ENCODE results near the gene CNN3. TPM values are rescaled to one million over a fixed set of nuclear protein-coding genes. Genes with fewer than 3 reads are reported as not detected.

CNN3 gene
- total RNA-seq, 2 experiments from 2014 or later, result 12.8 to 12.9 TPM

DNA sequence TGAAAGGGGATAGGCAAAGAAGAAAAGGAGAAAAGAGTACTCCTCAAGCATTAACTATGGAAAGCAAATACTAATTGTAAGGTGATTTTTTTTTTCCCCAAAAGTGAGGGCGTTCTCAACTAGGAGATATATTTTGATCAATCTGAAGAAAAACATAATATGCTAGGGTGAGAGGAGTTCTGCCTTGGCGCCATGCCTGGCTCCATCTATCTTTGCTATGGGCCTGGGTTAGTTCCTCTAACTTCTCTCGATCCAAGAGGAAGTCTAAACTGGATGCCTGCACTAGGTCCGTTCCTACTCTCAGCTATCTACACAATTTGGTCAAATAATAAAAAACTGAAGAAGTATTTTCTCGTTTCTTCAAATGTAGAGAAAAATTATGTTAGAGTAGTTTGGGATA lies 20.5 kb downstream of the CNN3 start:
- ChIA-PET POLR2A (no interaction called here), CTCF (no interaction called here)
- Mint-ChIP-seq H3K27me3 (no peaks in the 10 kb centered on the region), H3K27ac (no peak overlapping the region), H3K9me3 (no peaks in the 10 kb centered on the region), H3K4me1 (ENCODE audit: low read depth) (no peaks in the 10 kb centered on the region), H3K36me3 (ENCODE audit: low read depth) (no peaks in the 10 kb centered on the region), H3K4me3 (no peak overlapping the region)
- intact Hi-C loops (cut with micrococcal nuclease), result no loop called here
- TF ChIP-seq, protein P1, sequence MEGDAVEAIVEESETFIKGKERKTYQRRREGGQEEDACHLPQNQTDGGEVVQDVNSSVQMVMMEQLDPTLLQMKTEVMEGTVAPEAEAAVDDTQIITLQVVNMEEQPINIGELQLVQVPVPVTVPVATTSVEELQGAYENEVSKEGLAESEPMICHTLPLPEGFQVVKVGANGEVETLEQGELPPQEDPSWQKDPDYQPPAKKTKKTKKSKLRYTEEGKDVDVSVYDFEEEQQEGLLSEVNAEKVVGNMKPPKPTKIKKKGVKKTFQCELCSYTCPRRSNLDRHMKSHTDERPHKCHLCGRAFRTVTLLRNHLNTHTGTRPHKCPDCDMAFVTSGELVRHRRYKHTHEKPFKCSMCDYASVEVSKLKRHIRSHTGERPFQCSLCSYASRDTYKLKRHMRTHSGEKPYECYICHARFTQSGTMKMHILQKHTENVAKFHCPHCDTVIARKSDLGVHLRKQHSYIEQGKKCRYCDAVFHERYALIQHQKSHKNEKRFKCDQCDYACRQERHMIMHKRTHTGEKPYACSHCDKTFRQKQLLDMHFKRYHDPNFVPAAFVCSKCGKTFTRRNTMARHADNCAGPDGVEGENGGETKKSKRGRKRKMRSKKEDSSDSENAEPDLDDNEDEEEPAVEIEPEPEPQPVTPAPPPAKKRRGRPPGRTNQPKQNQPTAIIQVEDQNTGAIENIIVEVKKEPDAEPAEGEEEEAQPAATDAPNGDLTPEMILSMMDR (IDR thresholded peaks at IDR 0.05), result no peak
- DNase-seq (no peak), ATAC-seq (no peak)

GRCh38 chr1:94905207-94905606 lies 21.7 kb downstream of the CNN3 start:
- ATAC-seq (no peak), DNase-seq (no peak)
- Mint-ChIP-seq H3K4me1 (ENCODE audit: low read depth) (no peaks in the 10 kb centered on the region), H3K27me3 (no peaks in the 10 kb centered on the region), H3K27ac (no peak overlapping the region), H3K4me3 (no peak overlapping the region), H3K36me3 (ENCODE audit: low read depth) (no peaks in the 10 kb centered on the region), H3K9me3 (no peaks in the 10 kb centered on the region)
- intact Hi-C loops (cut with micrococcal nuclease), result no loop called here
- TF ChIP-seq, protein P1 (IDR thresholded peaks at IDR 0.05), result no peak
- ChIA-PET CTCF (no interaction called here), POLR2A (no interaction called here)

- no peak for ATAC-seq
- Mint-ChIP-seq H3K4me3 (no peak overlapping the region), H3K27ac (no peak overlapping the region), H3K9me3 (no peaks in the 10 kb centered on the region), H3K36me3 (ENCODE audit: low read depth) (no peaks in the 10 kb centered on the region), H3K27me3 (no peaks in the 10 kb centered on the region), H3K4me1 (ENCODE audit: low read depth) (no peaks in the 10 kb centered on the region)
- DNase-seq, result no peak
- ChIA-PET CTCF (no interaction called here), POLR2A (no interaction called here)
- intact Hi-C loops (cut with micrococcal nuclease), result no loop called here
- TF ChIP-seq, protein P1 (IDR thresholded peaks at IDR 0.05), result no peak
Observed at GRCh38 chr1:94903280-94904009, 23.5 kb downstream of the CNN3 start.

DNA sequence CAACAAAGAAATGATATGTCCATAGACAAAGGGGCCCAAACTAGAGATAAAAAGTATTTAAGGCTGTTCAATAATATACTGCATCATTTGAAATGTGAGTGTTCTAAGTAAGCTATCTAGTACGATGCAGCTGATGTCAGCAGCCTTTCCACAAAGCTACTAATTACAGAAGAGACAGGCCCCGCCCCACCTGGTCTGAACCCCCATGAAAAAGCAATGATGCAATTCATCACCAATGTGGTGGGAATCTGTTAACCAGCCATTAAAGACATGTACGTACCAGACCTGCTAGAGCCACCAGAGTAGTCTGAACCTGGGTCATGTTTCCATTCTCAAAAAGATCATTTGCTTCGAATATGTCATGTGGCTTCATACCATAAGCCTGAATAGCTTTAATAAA lies 25.1 kb downstream of the CNN3 start:
- H3K27ac Mint-ChIP-seq, result no peak overlapping the region
- no peaks in the 10 kb centered on the region for H3K4me1 Mint-ChIP-seq (ENCODE audit: low read depth)
- intact Hi-C loops (cut with micrococcal nuclease), result no loop called here
- H3K4me3 Mint-ChIP-seq, result no peak overlapping the region
- no peak for DNase-seq
- POLR2A ChIA-PET, result no interaction called here
- no peaks in the 10 kb centered on the region for H3K36me3 Mint-ChIP-seq (ENCODE audit: low read depth)
- CTCF ChIA-PET, result interaction anchor here (1.2 to 2.0 kb wide), 2 partner anchors 16 to 47 kb away, joined by 3 to 5 read pairs; no protein-coding TSS in a partner anchor
- no peak for ATAC-seq
- no peaks in the 10 kb centered on the region for H3K27me3 Mint-ChIP-seq
- TF ChIP-seq, protein P1 (IDR thresholded peaks at IDR 0.05), result no peak
- no peaks in the 10 kb centered on the region for H3K9me3 Mint-ChIP-seq

- Mint-ChIP-seq H3K9me3 (no peaks in the 10 kb centered on the region), H3K4me3 (no peak overlapping the region), H3K27ac (no peak overlapping the region), H3K4me1 (ENCODE audit: low read depth) (no peaks in the 10 kb centered on the region), H3K36me3 (ENCODE audit: low read depth) (peaks cover 3% of the 10 kb centered on the region), H3K27me3 (no peaks in the 10 kb centered on the region)
- CTCF ChIA-PET, result interaction anchor here (1.2 kb wide), 1 partner anchor 45 kb away, joined by 3 read pairs; no protein-coding TSS in a partner anchor
- DNase-seq (no peak), ATAC-seq (no peak)
- POLR2A ChIA-PET, result interaction anchor here (0.6 kb wide), 1 partner anchor 153 kb away, joined by 3 read pairs; no protein-coding TSS in a partner anchor
- TF ChIP-seq, protein P1 (IDR thresholded peaks at IDR 0.05), result no peak
- intact Hi-C loops (cut with micrococcal nuclease), result no loop called here
Observed at GRCh38 chr1:94899756-94900155, 27.2 kb downstream of the CNN3 start.

All from activated CD8-positive, alpha-beta T cell treated with anti-CD3 and anti-CD28 coated beads for 36 hours (primary cell).